NT2/D1 (cell line): ENCODE results near the gene CBX2.
"Not testable (repeated sequence)": the region's sequence is repeated elsewhere in the genome, so short reads cannot be mapped to it uniquely, and the experiment has no call there.

Experiments used
- SUZ12 ChIP-seq: IDR thresholded peaks from 2 replicates; pipeline ENCODE4 v1.6.1; 2011; ENCODE audit not compliant: insufficient read length, insufficient read depth; ENCODE audit errors: extremely low read depth
- YY1 ChIP-seq: IDR thresholded peaks from 2 replicates; pipeline ENCODE4 v1.6.1; 2011; ENCODE audit not compliant: insufficient read length, insufficient read depth

- TF ChIP-seq SUZ12, YY1: not testable (repeated sequence)
Measured at GRCh38 chr17:79754903-79755302, 23.0 kb upstream of the CBX2 start.
